Heart right ventricle (tissue), 16 donors: ENCODE measurements around the gene GNS. TPM values are rescaled to one million over a fixed set of nuclear protein-coding genes. Genes with fewer than 3 reads are reported as not detected.

Experiments used
- ATAC-seq, 8 donors: fragments of 200-7000 bp; cut with Tn5 transposase; one replicate each; pipeline ENCODE4 v1.9.1; 2020; ENCODE audit warnings: mild to moderate bottlenecking in 8 of 8, moderate library complexity in 8 of 8, moderate number of reproducible peaks in 1 of 8
- DNase-seq, 2 donors: peaks; one replicate each; pipeline ENCODE4 v3.0.0-alpha.2; 2020
- H3K27ac ChIP-seq, 10 donors: fragments of 200-600 bp; sonication (generic) in 2 of 10; one replicate each; pipeline versions ENCODE4 v1.5.0 to v1.8.0; 2020 to 2022; ENCODE audit warnings: mild to moderate bottlenecking in 3 of 10
- H3K27me3 ChIP-seq, 7 donors: fragments of 200-600 bp; one replicate each; pipeline ENCODE4 v1.8.0; 2021 to 2022; ENCODE audit warnings: mild to moderate bottlenecking in 2 of 7
- H3K36me3 ChIP-seq, 9 donors: fragments of 200-600 bp; sonication (generic) in 1 of 9; one replicate each; pipeline versions ENCODE4 v1.5.0 to v1.8.0; 2020 to 2022; ENCODE audit warnings: mild to moderate bottlenecking in 2 of 9
- H3K4me1 ChIP-seq, 9 donors: fragments of 200-600 bp; sonication (generic) in 1 of 9; one replicate each; pipeline versions ENCODE4 v1.5.0 to v1.8.0; 2020 to 2022; ENCODE audit warnings: mild to moderate bottlenecking in 4 of 9
- H3K4me3 ChIP-seq, 10 donors: fragments of 200-600 bp; sonication (generic) in 2 of 10; one replicate each; pipeline versions ENCODE4 v1.5.0 to v1.8.0; 2020 to 2022; ENCODE audit warnings: mild to moderate bottlenecking in 7 of 10, moderate library complexity in 2 of 10
- H3K9me3 ChIP-seq, 11 donors: fragments of 200-600 bp in 10 of 11; sonication (generic) in 2 of 11; one replicate each; pipeline versions ENCODE4 v1.5.0 to v1.8.0; 2013 to 2022; ENCODE audit warnings: mild to moderate bottlenecking in 2 of 11, control low read depth in 1 of 11, moderate library complexity in 1 of 11
- CTCF ChIP-seq, 9 donors: fragments of 200-600 bp; sonication (generic) in 2 of 9; IDR thresholded peaks; one replicate each; pipeline versions ENCODE4 v1.5.0 to v1.8.0; 2021 to 2022; ENCODE audit warnings: antibody characterized with exemption in 9 of 9, mild to moderate bottlenecking in 5 of 9, moderate library complexity in 1 of 9
- WGBS, 2 donors: extraction: QIAGEN DNeasy Blood & Tissue Kit; methylation state at CpG; one replicate each; pipeline ENCODE4 v1.1.7; 2013; ENCODE audit warnings: inconsistent platforms in 1 of 2; 5-methylcytosine and 5-hydroxymethylcytosine counted together
- intact Hi-C, 10 donors: fragments of 100-400 bp; cut with DNase I; formaldehyde crosslinking; loops; one replicate each; pipeline versions ENCODE4 v1.11.1 to v1.14.2; 2022
- polyA plus RNA-seq, 2 donors: library from polyadenylated mRNA; stranded (reverse); fragments of 200-250 nt; gene quantifications; one replicate each; pipeline ENCODE4 v1.2.3, GENCODE V29; 2013
- total RNA-seq, 10 donors: library from RNA; stranded (reverse); fragmentation: NEBNext Ultra II Directional in 3 of 10; extraction: Animal tissue kit (Norgen Biotek cat#: 25700) in 3 of 10; gene quantifications; one replicate each; pipeline versions ENCODE4 v1.2.1 to v1.2.4, GENCODE V29; 2021 to 2023
- donor health status: Arrhythmogenic right ventricular cardiomyopathy.
- donor health status: ischemic (EF 13 %, LVEDD 7.1; RV severe dilation, severe dysfunction).
- donor health status: healthy with polysubstance abuse.
- donor health status: DM: no; HTN: yes; CAD: no.
- donor health status: DM: no; HTN: no; CAD: no.
- donor health status: ischemic (EF 25% LVEDD 6.9; RV normal size, moderate dysfunction).
- donor health status: ischemic (EF 25% LVEDD 5.7; RV mildly dilated, moderate dysfunction).
- donor health status: healthy.
- donor health status: DM: yes; HTN: yes; CAD: no.
- donor health status: Ischemic cardiomyopathy.
- donor health status: ischemic (EF 35%, LVEDD 5.7; RV mildly dilated, moderate dysfunction).
- donor health status: nonischemic (EF 11% LVEDD 7.7; RV severe dilation, severe dysfunction).
- donor health status: DM: yes; HTN: yes; CAD: no.
- donor health status: PGD.
- donor health status: ischemic (EF 29% LVEDD 5.4; RV normal size, mild dysfunction).
- donor health status: nonischemic (EF 23%, LVEDD 6.1; RV moderate dilation, normal function).

GNS gene
- total and polyA plus RNA-seq, 12 donors: 20.4 to 204 (median 101) TPM

- no peaks in the 10 kb centered on the region for H3K9me3 ChIP-seq
- WGBS, 2 donors: 87 to 89% methylated on average over 6 of the region's 6 CpGs
- H3K36me3 ChIP-seq: no peaks in the 10 kb centered on the region
- peaks cover 0 to 21% (median 14%) of the 10 kb centered on the region in 9 donors for H3K4me1 ChIP-seq
- peaks cover 0 to 37% (median 22%) of the 10 kb centered on the region in 7 donors for H3K27me3 ChIP-seq
- TF ChIP-seq CTCF (IDR thresholded peaks at IDR 0.05): no peak
- ATAC-seq (no peak), DNase-seq (no peak)
- no peak overlapping the region for H3K27ac ChIP-seq
- no peak overlapping the region for H3K4me3 ChIP-seq
- intact Hi-C loops: no loop called here
Measured at GRCh38 chr12:64785838-64786237, 26.6 kb upstream of the GNS start.

- Histone ChIP-seq H3K4me1 (peaks cover 0 to 28% (median 17%) of the 10 kb centered on the region in 9 donors), H3K27me3 (peaks cover 0 to 49% (median 22%) of the 10 kb centered on the region in 7 donors), H3K9me3 (no peaks in the 10 kb centered on the region), H3K4me3 (peak overlapping the region in 8 of 10 donors; percentile 58 to 70 (median 65)), H3K36me3 (no peaks in the 10 kb centered on the region), H3K27ac (peak overlapping the region in 4 of 10 donors; percentile 31 to 64 (median 40))
- no peak for DNase-seq
- WGBS, 2 donors: 45 to 63% methylated on average over 6 of the region's 6 CpGs
- TF ChIP-seq CTCF (IDR thresholded peaks at IDR 0.05): no peak
- intact Hi-C loops: no loop called here
- ATAC-seq: peak in 6 of 8 donors; percentile 20 to 82 (median 71)
Measured at GRCh38 chr12:64782191-64782876, 23.1 kb upstream of the GNS start.

- TF ChIP-seq CTCF (IDR thresholded peaks at IDR 0.05): no peak
- peak overlapping the region in 4 of 10 donors; percentile 31 to 64 (median 40) for H3K27ac ChIP-seq
- intact Hi-C loops: no loop called here
- ATAC-seq (peak in 6 of 8 donors; percentile 13 to 44 (median 18)), DNase-seq (no peak)
- H3K9me3 ChIP-seq: peaks cover 0 to 5% (median 0%) of the 10 kb centered on the region in 11 donors
- H3K4me1 ChIP-seq: peaks cover 0 to 28% (median 17%) of the 10 kb centered on the region in 9 donors
- WGBS, 2 donors: 5 to 8% methylated on average over 39 of the region's 39 CpGs
- H3K27me3 ChIP-seq: peaks cover 0 to 49% (median 22%) of the 10 kb centered on the region in 7 donors
- H3K36me3 ChIP-seq: no peaks in the 10 kb centered on the region
- H3K4me3 ChIP-seq: peak overlapping the region; percentile 33 to 70 (median 64)
Measured at GRCh38 chr12:64781280-64782190, 22.3 kb upstream of the GNS start.
